ENCODE measurements around the gene CHST6. TPM values are rescaled to one million over a fixed set of nuclear protein-coding genes. Genes with fewer than 3 reads are reported as not detected.

The CHST6 gene
- total and polyA plus RNA-seq, 2 of the 8 experiments (the other 6 are each of a cell fraction or from before 2014, with no cell fraction given), result 18.2 to 25.4 TPM

DNA sequence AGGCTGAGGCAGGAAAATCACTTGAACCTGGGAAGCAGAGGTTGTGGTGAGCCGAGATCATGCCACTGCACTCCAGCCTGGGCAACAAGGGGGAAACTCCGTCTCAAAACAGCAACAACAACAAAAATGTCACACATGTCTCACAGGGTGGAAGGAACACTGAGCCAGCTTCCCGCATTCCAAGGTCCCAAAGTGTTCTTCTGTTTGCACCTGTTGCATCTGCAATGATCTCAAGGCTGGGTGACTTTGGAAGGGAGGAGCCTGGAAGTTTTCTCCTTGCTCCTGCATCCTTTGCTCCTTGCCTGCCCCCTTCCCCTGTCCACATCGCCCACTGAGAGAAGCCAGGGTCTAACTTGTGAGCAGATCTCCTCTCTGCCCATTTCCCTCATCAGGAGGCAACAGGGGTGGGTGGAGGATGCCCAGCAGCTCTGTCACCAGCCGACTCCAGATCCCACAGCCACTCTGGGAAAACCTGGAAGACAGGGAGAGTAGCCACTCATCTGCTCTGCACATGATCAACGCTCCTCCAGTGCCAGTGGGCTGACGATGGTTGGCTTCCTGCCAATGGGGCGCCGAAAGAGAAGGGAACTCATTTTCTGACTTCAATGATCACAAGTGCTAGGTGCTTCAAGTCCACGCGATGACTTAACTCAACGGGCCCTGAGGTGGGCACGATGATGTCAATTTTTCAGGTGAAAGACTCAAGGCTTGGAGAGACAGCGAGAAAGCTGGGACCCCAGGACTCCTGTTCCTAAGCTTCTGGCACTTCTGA, 12.6 kb downstream of the CHST6 start:
- no peak overlapping the region for H4K5ac ChIP-seq (ENCODE audit: insufficient read length, low read depth, low read length)
- H2BK12ac ChIP-seq (ENCODE audit: low read depth, low read length), result no peak overlapping the region
- ChIA-PET POLR2A (ENCODE audit: partially characterized antibody) (interaction anchor here (1.0 to 2.2 kb wide), 3 partner anchors 12 to 34 kb away, joined by 3 to 9 read pairs (median 3); partner anchors contain the start of genes CHST6 and TMEM170A), CTCF (ENCODE audit: partially characterized antibody) (interaction anchor here (0.6 to 12.3 kb wide), 8 partner anchors 9 to 1120 kb away, joined by 3 to 127 read pairs (median 6); partner anchors contain the start of gene TMEM170A)
- H3K14ac ChIP-seq (ENCODE audit: insufficient read length), result no peak overlapping the region
- H3K23ac ChIP-seq (ENCODE audit: insufficient read length), result no peak overlapping the region
- H2BK20ac ChIP-seq (ENCODE audit: low read length), result no peak overlapping the region
- H2BK5ac ChIP-seq (ENCODE audit: low read depth, low read length), result no peak overlapping the region; the same call in 1 of the 2 replicates
- H3K79me2 ChIP-seq (ENCODE audit: control insufficient read depth in 1 of 2, insufficient read depth in 2 of 2, low read length in 2 of 2), result no peaks in the 10 kb centered on the region
- H3K18ac ChIP-seq (ENCODE audit: extremely low read depth, low read length), result no peak overlapping the region
- DNase-seq (ENCODE audit: low read depth in 1 of 2, low spot score in 2 of 2) (no peak), FAIRE-seq (no peak)
- H4K8ac ChIP-seq (ENCODE audit: extremely low read depth, insufficient read depth, low read length), result no peak overlapping the region
- H3K4ac ChIP-seq (replicated peaks; ENCODE audit: insufficient read length, low read depth, low read length), result no peak overlapping the region
- no peaks in the 10 kb centered on the region for H3K23me2 ChIP-seq (ENCODE audit: low read depth, low read length)
- no peak overlapping the region for H4K91ac ChIP-seq (replicated peaks; ENCODE audit: insufficient read length, low read length)
- no peak overlapping the region for H3K27ac ChIP-seq (ENCODE audit: low read depth, low read length)
- peaks cover 0 to 23% (median 11%) of the 10 kb centered on the region in 4 experiments; a peak in 7 of 8 replicates for H3K36me3 ChIP-seq (ENCODE audit: control insufficient read depth in 2 of 4, insufficient read depth in 4 of 4, low read length in 3 of 4)
- H2BK120ac ChIP-seq (replicated peaks; ENCODE audit: low read depth, low read length), result no peak overlapping the region
- H4K20me1 ChIP-seq (replicated peaks in 1 of 2; ENCODE audit: control insufficient read depth in 1 of 2, insufficient read depth in 2 of 2, low read length in 2 of 2), result peaks cover 0 to 2% of the 10 kb centered on the region in 2 experiments
- no peaks in the 10 kb centered on the region for H3K27me3 ChIP-seq (replicated peaks in 1 of 4; ENCODE audit: control insufficient read depth in 3 of 4, extremely low read depth in 1 of 4, insufficient read depth in 3 of 4, low read length in 3 of 4)
- no peaks in the 10 kb centered on the region for H3K4me1 ChIP-seq (replicated peaks in 1 of 4; ENCODE audit: control insufficient read depth in 3 of 4, insufficient read depth in 4 of 4, low read length in 3 of 4)
- WGBS, 2 experiments (ENCODE audit: extremely low coverage in 1 of 2, insufficient coverage in 1 of 2, insufficient read length in 1 of 2, insufficient replicate concordance in 2 of 2, low coverage in 1 of 2, low lambda C conversion rate in 2 of 2, missing lambda C conversion rate in 1 of 2), result 92% methylated on average over 14 of the region's 14 CpGs; no CpG with 5 or more reads in 1 of the 2 experiments
- H3K4me2 ChIP-seq (ENCODE audit: insufficient read depth in 1 of 2, low read depth in 2 of 2, low read length in 2 of 2), result no peak overlapping the region
- no peak overlapping the region for H3K4me3 ChIP-seq (ENCODE audit: extremely low read depth in 1 of 4, insufficient read depth in 2 of 4, low read depth in 3 of 4, low read length in 4 of 4)
- H3K9ac ChIP-seq (replicated peaks in 1 of 4; ENCODE audit: extremely low read depth in 1 of 4, low read depth in 3 of 4, low read length in 3 of 4), result no peak overlapping the region
- H2AK5ac ChIP-seq (ENCODE audit: low read depth, low read length), result no peak overlapping the region
- TF ChIP-seq GTF2F1 (IDR thresholded peaks at IDR 0.05; ENCODE audit: borderline replicate concordance, low read depth, low read length) (no peak), E2F6 (IDR thresholded peaks at IDR 0.05) (no peak), RBBP5 (IDR thresholded peaks at IDR 0.05; ENCODE audit: borderline replicate concordance, low read depth, low read length) (no peak), NRF1 (IDR thresholded peaks at IDR 0.05; ENCODE audit: low read depth, low read length) (no peak), POU5F1 (IDR thresholded peaks at IDR 0.05; ENCODE audit: low read depth, low read length) (no peak), EP300 (IDR thresholded peaks at IDR 0.05; ENCODE audit: borderline replicate concordance in 1 of 2, low read depth in 2 of 2, low read length in 2 of 2) (no peak), CHD2 (IDR thresholded peaks at IDR 0.05; ENCODE audit: low read length) (no peak), EZH2 (IDR thresholded peaks at IDR 0.05; ENCODE audit: low read depth, low read length, severe bottlenecking) (no peak)
- TF ChIP-seq, protein P1, sequence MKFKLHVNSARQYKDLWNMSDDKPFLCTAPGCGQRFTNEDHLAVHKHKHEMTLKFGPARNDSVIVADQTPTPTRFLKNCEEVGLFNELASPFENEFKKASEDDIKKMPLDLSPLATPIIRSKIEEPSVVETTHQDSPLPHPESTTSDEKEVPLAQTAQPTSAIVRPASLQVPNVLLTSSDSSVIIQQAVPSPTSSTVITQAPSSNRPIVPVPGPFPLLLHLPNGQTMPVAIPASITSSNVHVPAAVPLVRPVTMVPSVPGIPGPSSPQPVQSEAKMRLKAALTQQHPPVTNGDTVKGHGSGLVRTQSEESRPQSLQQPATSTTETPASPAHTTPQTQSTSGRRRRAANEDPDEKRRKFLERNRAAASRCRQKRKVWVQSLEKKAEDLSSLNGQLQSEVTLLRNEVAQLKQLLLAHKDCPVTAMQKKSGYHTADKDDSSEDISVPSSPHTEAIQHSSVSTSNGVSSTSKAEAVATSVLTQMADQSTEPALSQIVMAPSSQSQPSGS (IDR thresholded peaks at IDR 0.05; ENCODE audit: low read length), result no peak
- H2AFZ ChIP-seq (ENCODE audit: low read length), result no peak overlapping the region
- H3K79me1 ChIP-seq (ENCODE audit: low read depth, low read length), result peaks cover 4% of the 10 kb centered on the region; the same call in 1 of the 2 replicates
- H3K9me3 ChIP-seq (ENCODE audit: insufficient read depth in 2 of 2, low read depth in 1 of 2, low read length in 1 of 2), result no peaks in the 10 kb centered on the region
- no peak overlapping the region for H3K56ac ChIP-seq (replicated peaks; ENCODE audit: insufficient read length, low read depth, low read length)
- H2BK15ac ChIP-seq (ENCODE audit: low read length), result no peak overlapping the region
